Activated CD8-positive, alpha-beta memory T cell treated with anti-CD3 and anti-CD28 coated beads for 24 hours (primary cell): Measurements from ENCODE around the gene CXXC5.

Experiments
- DNase-seq: peaks from one replicate; pipeline ENCODE4 v3.0.0-alpha.2; 2020

CXXC5 gene

DNA sequence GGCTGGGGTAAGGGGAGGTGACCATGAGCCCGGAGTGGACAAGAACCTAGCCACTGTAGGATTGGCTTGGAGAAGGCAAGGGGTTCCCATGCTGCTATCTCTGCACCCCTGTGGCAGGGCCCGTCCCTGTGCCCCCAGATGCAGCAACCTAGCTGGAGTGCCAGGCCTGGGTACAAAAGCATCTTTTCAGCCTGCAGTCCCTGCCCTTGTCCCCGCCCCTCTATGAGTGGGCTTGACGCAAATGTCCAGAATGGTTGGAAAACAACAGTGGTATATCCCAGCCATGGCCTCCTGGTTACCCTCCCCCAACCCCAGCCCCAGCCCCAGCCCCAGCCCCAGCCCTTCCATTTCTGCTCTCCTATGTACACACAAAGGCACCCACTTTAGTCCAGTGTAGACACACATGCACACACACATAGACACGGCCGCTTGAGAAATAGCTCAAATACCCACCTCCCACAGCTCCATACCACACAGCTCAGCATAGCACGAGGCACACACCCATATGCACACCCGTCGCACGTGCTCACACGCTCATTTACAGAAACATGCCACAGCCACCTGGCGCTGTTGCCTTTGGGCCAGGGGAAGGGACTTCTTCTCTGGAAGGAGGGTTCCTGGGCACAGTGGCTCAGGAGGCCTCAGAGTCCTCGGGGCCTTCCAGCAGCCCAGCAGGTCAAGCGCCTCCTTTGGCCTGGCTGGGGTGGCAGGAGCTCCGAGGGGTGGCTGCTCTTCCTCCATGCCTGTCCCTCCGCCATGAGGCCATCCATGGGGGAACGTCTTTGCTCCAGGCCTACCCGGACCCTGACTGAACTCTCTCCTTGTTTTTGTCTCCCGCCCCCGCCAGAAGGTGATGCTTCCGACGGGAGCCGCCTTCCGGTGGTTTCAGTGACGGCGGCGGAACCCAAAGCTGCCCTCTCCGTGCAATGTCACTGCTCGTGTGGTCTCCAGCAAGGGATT, 34.1 kb downstream of the CXXC5 start:
- DNase-seq = no peak

DNA sequence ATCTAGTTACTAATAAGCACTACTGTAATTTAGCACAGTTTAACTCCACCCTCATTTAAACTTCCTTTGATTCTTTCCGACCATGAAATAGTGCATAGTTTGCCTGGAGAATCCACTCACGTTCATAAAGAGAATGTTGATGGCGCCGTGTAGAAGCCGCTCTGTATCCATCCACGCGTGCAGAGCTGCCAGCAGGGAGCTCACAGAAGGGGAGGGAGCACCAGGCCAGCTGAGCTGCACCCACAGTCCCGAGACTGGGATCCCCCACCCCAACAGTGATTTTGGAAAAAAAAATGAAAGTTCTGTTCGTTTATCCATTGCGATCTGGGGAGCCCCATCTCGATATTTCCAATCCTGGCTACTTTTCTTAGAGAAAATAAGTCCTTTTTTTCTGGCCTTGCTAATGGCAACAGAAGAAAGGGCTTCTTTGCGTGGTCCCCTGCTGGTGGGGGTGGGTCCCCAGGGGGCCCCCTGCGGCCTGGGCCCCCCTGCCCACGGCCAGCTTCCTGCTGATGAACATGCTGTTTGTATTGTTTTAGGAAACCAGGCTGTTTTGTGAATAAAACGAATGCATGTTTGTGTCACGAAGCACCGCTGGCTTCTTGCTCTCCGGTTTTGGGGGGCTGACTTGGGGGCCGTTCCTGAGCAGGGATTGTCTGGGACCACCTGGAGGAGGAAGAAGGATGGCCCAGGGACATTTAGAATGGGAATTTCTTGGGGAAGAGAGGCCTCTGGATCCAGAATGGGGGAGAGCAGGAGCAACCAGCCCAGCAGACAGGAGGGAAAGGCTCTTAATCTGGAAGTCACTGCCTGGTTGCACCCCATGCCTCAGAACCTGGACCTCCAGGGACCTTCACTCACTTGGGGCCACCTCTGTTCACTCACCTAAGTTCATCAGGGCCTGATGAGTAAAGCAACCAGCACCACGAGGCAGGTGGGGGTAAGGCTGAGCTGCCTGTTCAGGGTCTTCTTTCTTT, 35.4 kb downstream of the CXXC5 start:
- no peak for DNase-seq

DNA sequence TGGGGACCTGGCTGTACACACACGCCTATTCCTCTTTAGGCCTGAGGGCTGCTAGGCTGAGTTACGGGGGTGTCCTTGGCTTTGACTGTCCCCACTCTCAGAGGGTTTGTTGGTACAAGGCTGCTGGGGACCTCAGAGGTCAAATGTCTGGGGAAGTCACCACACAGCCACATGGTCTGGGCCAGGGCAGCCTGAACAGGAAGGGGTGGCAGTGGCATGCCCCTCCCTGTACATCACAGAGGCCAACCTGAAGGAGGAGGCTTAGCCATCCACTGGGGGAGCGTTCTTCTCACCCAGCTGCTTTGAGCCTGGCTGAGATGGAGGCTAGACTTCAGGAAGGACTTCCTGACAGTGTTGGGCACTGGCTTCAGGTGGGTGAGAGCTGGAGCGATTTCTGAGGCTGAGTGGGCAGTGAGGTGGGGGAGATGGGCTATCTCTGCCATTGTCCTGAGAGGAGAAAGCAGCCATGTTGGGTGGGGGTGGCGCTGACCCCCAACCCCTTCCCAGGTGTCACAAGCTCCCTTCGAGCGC, 36.3 kb downstream of the CXXC5 start:
- DNase-seq = no peak

DNA sequence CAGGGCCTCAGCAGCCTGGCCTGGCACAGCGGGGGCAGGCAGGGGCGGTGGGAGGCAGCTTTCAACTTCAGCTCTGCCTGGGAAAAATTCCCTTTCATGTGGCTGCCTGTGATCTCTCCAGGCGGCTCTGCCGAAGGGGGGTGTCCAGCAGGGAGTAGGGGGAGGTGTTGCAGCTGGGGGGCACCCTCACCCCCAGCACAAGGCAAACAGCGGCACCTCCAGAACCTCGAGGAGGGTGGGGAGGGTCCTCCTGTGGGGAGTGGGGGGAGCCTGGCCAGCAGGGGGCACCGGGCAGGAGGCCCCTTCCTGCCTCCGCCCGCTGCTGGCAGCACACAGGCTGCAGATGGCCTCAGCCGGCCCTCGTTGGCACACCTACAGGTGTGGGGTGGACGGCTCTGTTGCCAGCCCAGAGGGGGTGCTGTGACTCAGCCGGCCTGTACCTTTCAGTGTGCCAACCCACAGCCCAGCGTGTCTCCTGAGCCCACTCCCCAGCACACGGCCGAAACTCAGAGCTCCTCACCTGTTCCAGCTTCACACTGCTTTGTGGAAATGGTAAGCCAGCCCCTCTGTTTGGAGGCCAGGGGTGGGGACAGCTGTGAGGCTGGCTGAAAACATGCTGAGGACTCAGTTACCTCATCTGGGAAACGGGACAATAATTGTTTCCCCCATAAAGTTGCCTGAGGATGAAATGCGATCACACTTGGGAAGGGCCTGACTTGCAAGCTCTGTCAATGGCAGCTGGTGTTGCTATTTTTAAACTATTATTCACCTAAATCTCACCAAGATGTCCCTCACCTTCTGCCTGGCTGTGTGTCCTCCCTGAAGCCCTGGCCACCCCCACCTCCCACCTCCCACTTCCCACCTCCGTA, 37.0 kb downstream of the CXXC5 start:
- DNase-seq = no peak

DNA sequence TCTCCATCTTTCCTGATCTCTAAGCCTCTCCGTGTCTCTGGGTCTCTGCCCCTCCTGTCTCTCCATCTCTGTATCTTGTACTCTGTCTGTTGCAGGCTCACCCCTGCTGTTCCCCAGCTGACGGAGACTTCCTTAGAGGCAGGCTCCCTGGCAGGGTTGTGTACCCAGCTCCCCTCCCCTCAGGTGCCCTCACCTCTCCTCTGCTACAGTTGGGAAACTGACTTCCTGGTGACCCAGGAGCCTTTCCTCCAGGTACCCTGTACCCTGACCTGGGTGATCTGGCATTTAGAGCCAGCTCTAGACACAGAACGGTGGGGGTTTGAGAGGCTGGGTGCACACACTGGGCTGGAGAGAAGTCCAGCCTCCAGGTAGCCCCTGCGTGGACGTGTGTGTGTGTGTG, 37.7 kb downstream of the CXXC5 start:
- DNase-seq = no peak

- DNase-seq = no peak
Observed at GRCh38 chr5:139686356-139686705, 38.2 kb downstream of the CXXC5 start.

GRCh38 chr5:139686706-139687441, 38.7 kb downstream of the CXXC5 start:
- no peak for DNase-seq

GRCh38 chr5:139687656-139688055, 39.5 kb downstream of the CXXC5 start:
- DNase-seq = no peak

DNA sequence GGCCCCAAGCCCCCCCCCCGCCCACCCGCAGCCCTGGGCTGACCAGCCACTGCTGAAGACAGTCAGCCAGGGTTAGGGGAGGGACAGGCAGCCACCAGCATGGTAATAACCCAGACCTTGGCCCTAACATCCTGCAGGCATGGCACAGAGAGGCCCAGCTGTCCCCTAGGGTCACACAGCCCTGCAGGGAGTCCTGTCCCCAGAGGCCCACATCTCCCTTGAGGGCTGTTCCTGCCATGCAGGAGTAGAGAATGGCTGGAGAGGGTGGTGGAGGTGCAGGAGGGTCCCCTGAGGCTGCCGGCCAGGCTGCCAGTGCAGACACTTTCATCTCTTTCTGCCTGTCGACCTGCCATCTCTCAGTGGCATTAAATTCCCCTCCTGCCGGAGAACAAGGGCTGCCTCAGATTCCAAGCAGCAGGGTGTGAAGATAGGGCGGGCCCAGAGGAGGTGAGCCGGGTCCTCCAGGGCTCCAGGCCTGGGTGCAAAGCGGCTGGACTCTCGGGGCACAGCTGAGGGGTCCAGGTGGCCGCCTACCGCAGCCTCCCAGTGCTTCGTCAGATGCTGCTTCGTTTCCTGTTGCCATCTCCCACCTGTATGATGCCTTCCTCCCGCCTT, 40.0 kb downstream of the CXXC5 start:
- DNase-seq = no peak

GRCh38 chr5:139688751-139689372, 40.7 kb downstream of the CXXC5 start:
- no peak for DNase-seq

DNA sequence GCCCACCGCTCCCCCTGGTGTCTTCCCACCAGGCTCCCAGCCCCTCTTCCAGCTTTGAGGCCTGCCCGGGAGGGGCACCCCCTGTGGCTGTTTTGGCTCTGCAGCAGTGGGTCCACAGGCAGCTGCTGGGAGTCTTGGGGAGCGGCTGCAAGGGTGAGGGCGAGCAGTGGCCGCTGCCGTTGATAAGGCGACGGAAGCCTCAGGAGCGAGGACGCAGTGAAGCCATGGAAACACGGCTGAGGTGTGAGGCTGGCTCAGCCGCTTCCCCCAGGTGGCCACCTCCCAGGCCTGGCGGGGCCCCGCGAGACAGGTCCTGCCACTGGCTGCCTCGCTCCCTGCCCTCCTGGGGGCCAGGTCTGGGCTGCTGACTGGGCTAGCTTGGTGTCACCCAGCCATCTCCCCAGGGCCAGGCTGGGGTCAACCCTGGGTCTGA, 41.5 kb downstream of the CXXC5 start:
- no peak for DNase-seq

- DNase-seq = no peak
Observed at GRCh38 chr5:139690064-139690802, 42.1 kb downstream of the CXXC5 start.

- DNase-seq = no peak
Observed at GRCh38 chr5:139690803-139691629, 42.9 kb downstream of the CXXC5 start.

- DNase-seq = no peak
Observed at GRCh38 chr5:139692148-139692547, 44.0 kb downstream of the CXXC5 start.

GRCh38 chr5:139692679-139693308, 44.6 kb downstream of the CXXC5 start:
- DNase-seq = no peak

DNA sequence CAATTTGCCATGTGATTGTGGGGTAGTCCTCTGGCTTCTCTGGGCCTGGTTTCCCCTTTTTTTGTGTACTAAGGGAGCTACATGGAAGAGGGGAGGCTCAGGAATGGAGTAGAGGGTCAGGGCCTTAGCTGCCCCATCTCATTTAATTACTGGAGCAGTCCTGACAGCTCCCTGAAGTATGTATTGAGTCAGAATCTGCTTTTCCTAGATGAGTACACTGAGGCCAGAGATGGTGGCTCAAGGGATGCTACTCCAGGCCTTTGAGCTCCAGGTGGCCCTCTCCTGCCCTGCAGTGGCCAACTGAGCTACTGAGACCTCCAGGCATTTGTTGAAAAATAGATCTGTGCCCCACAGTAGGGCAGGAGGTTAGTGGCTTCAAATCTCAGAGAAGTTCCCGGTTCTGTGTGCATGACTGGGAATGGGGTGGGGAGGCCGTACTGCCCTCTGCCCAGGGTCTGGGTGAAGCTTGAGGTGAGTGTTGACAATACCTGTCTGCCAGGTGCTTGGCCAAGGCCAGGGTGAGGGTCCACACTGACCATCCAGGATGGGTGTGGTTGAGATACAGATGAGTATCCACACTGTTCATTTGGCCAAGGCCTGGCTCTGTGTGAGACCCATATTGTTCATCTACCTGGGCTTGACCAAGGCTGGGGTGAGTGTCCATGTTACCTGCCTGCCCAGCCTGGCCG, 45.7 kb downstream of the CXXC5 start:
- DNase-seq = no peak

GRCh38 chr5:139694556-139695177, 46.5 kb downstream of the CXXC5 start:
- no peak for DNase-seq
